Lower leg skin (tissue), 4 donors: ENCODE results near the gene FBXO31. TPM values are rescaled to one million over a fixed set of nuclear protein-coding genes. Genes with fewer than 3 reads are reported as not detected.
A peak's percentile ranks its signal among the peaks of the same experiment; 100 is the strongest.

Source experiments
- DNase-seq, 2 donors: peaks; one replicate each; pipeline ENCODE4 v3.0.0-alpha.2; 2019; ENCODE audit warnings: low spot score in 2 of 2
- H3K4me3 ChIP-seq: fragments of 200-600 bp; sonication (generic); 2 replicates; pipeline ENCODE4 v1.5.1; 2017; ENCODE audit warnings: mild to moderate bottlenecking, low read depth; ENCODE audit not compliant: poor library complexity, severe bottlenecking
- POLR2A ChIP-seq, 2 donors: fragments of 450-650 bp; IDR thresholded peaks; one replicate each; pipeline ENCODE4 v1.6.1; 2016 to 2017; ENCODE audit warnings: antibody characterized with exemption in 2 of 2, mild to moderate bottlenecking in 1 of 2, moderate library complexity in 1 of 2
- whole genome bisulfite sequencing, 2 donors: methylation state at CpG; one replicate each; pipeline ENCODE4 v1.1.5; 2018; 5-methylcytosine and 5-hydroxymethylcytosine counted together
- intact Hi-C: fragments of 100-400 bp; cut with DNase I; formaldehyde crosslinking; loops from one replicate; pipeline ENCODE4 v1.15.0; 2023; ENCODE audit warnings: low total_unique reads
- total RNA-seq, 4 donors: library from RNA; depleted of rRNA; stranded (reverse); fragments of >200 nt; gene quantifications; one replicate each; pipeline ENCODE4 v1.1.0, GENCODE V29; 2016
- TF ChIP-seq, protein P1 (sequence below), 3 donors: fragments of 450-650 bp; IDR thresholded peaks; one replicate each; pipeline ENCODE4 v1.5.1; 2016; ENCODE audit warnings: antibody characterized with exemption in 3 of 3, mild to moderate bottlenecking in 3 of 3, moderate library complexity in 2 of 3

Gene FBXO31
- total RNA-seq, 4 donors from 2014 or later: 64.3 to 127 (median 84.1) TPM

DNA sequence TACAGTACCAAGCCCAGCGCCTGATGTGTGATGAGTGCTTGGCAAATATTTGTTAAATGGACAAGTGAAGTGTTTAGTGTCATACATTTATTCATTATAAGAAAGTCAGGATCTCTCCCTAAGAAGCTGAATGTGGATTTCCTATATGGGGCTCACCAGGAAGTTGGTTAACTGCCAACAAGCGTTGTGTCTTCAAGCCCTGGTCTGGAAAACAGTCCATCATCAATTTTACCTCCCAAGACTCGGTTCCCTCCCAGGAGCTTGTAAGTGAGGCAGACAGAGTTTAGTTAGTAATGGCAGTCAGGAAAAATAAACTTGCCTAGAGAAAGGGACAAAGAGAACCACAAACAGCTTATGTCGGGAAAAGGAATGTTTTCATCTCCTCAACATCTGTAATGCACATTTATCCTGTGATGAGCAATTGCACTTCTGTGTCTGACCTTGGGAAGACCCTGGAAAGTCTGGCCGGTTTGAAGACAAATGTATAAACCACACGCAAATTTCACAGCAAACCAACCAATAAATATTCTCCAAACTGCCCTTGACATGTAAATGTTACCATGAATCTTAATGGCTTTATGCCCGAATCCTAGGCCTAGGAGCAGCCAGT lies 94.7 kb downstream of the FBXO31 start:
- WGBS, 2 donors: 72 to 74% methylated on average over 7 of the region's 7 CpGs
- TF ChIP-seq POLR2A (IDR thresholded peaks at IDR 0.05): no peak
- TF ChIP-seq, protein P1, sequence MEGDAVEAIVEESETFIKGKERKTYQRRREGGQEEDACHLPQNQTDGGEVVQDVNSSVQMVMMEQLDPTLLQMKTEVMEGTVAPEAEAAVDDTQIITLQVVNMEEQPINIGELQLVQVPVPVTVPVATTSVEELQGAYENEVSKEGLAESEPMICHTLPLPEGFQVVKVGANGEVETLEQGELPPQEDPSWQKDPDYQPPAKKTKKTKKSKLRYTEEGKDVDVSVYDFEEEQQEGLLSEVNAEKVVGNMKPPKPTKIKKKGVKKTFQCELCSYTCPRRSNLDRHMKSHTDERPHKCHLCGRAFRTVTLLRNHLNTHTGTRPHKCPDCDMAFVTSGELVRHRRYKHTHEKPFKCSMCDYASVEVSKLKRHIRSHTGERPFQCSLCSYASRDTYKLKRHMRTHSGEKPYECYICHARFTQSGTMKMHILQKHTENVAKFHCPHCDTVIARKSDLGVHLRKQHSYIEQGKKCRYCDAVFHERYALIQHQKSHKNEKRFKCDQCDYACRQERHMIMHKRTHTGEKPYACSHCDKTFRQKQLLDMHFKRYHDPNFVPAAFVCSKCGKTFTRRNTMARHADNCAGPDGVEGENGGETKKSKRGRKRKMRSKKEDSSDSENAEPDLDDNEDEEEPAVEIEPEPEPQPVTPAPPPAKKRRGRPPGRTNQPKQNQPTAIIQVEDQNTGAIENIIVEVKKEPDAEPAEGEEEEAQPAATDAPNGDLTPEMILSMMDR (IDR thresholded peaks at IDR 0.05): no peak
- intact Hi-C loops: no loop called here
- H3K4me3 ChIP-seq: no peak overlapping the region
- no peak for DNase-seq

- TF ChIP-seq POLR2A (IDR thresholded peaks at IDR 0.05): no peak
- TF ChIP-seq, protein P1 (IDR thresholded peaks at IDR 0.05): no peak
- intact Hi-C loops: no loop called here
- WGBS, 2 donors: 73 to 82% methylated on average over 8 of the region's 8 CpGs
- no peak overlapping the region for H3K4me3 ChIP-seq
- no peak for DNase-seq
These were observed 96.5 kb downstream of the FBXO31 start for GRCh38 chr16:87286839-87287626.

DNA sequence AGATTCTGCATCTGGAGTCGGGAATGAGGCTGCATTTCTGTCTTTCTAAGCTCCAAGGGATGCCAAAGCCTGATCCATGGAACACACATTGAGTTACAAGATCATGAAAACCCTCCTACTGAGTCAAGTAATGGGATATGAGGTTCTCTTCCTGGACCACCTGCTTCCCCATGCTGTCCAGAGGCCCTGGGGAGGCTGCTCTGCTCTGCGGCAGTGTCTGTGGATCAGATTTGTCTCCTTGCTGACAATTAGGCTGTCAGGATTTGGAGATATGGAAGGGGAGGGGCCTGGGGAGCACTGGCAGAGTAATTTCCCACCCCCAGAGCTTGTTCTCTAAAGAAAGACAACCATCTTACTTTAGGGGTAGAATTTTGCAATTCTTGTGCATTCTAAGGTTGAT lies 99.4 kb downstream of the FBXO31 start:
- 75 to 79% methylated on average over 2 of the region's 2 CpGs for WGBS, 2 donors
- H3K4me3 ChIP-seq: no peak overlapping the region
- intact Hi-C loops: no loop called here
- TF ChIP-seq POLR2A (IDR thresholded peaks at IDR 0.05): no peak
- TF ChIP-seq, protein P1 (IDR thresholded peaks at IDR 0.05): no peak
- DNase-seq: no peak

GRCh38 chr16:87279094-87279658 lies 104.4 kb downstream of the FBXO31 start:
- 73 to 80% methylated on average over 18 of the region's 18 CpGs for WGBS, 2 donors
- no peak overlapping the region for H3K4me3 ChIP-seq
- intact Hi-C loops: loop anchor here (5.0 to 10.0 kb wide), 2 partner anchors 74 to 712 kb away; partner anchors contain the start of gene FOXC2
- TF ChIP-seq, protein P1 (IDR thresholded peaks at IDR 0.05): no peak
- no peak for TF ChIP-seq POLR2A (IDR thresholded peaks at IDR 0.05)
- DNase-seq: no peak

GRCh38 chr16:87278191-87279093 lies 105.1 kb downstream of the FBXO31 start:
- WGBS, 2 donors: 47 to 51% methylated on average over 35 to 38 of the region's 38 CpGs
- TF ChIP-seq, protein P1 (IDR thresholded peaks at IDR 0.05): peak in 1 of 3 donors; percentile 51
- no peak for TF ChIP-seq POLR2A (IDR thresholded peaks at IDR 0.05)
- peak; percentile 56 to 93 for DNase-seq
- H3K4me3 ChIP-seq: no peak overlapping the region
- intact Hi-C loops: loop anchor here (5.0 to 10.0 kb wide), 2 partner anchors 74 to 711 kb away; partner anchors contain the start of gene FOXC2
